Measurements from ENCODE around the gene SLC44A3. TPM values are rescaled to one million over a fixed set of nuclear protein-coding genes. Genes with fewer than 3 reads are reported as not detected.

The SLC44A3 gene
- total and polyA plus RNA-seq, 9 of the 15 experiments (the other 6 are each of a cell fraction or from before 2014, with no cell fraction given), result not detected

DNA sequence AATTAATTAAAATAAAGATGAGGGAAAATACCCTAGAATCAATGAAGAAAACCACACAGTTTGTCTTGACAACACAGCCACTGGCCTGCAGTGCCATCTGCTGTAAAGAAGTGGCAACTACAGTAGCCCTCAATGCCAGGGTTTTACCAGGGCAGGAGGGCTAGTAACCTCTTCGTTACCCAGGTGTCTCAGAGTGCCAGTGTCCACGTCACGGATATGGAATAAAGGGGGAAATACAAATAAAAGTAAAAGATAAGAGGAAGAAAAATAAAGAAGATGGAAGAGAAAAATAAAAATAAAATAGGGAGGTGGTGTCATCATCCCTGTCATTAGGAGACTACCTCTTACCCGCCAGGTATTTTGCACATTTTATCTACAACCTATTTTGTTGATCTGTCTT lies 14.2 kb upstream of the SLC44A3 start (continued):
- TF ChIP-seq, protein P1, sequence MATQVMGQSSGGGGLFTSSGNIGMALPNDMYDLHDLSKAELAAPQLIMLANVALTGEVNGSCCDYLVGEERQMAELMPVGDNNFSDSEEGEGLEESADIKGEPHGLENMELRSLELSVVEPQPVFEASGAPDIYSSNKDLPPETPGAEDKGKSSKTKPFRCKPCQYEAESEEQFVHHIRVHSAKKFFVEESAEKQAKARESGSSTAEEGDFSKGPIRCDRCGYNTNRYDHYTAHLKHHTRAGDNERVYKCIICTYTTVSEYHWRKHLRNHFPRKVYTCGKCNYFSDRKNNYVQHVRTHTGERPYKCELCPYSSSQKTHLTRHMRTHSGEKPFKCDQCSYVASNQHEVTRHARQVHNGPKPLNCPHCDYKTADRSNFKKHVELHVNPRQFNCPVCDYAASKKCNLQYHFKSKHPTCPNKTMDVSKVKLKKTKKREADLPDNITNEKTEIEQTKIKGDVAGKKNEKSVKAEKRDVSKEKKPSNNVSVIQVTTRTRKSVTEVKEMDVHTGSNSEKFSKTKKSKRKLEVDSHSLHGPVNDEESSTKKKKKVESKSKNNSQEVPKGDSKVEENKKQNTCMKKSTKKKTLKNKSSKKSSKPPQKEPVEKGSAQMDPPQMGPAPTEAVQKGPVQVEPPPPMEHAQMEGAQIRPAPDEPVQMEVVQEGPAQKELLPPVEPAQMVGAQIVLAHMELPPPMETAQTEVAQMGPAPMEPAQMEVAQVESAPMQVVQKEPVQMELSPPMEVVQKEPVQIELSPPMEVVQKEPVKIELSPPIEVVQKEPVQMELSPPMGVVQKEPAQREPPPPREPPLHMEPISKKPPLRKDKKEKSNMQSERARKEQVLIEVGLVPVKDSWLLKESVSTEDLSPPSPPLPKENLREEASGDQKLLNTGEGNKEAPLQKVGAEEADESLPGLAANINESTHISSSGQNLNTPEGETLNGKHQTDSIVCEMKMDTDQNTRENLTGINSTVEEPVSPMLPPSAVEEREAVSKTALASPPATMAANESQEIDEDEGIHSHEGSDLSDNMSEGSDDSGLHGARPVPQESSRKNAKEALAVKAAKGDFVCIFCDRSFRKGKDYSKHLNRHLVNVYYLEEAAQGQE (IDR thresholded peaks at IDR 0.05; ENCODE audit: borderline replicate concordance), result peak; percentile 68; the same call in 1 of the 2 replicates
- TF ChIP-seq, protein P1 (CRISPR knock-in tag; IDR thresholded peaks at IDR 0.05; ENCODE audit: low read depth), result no peak
- TF ChIP-seq RAD21 (CRISPR knock-in tag; conservative IDR thresholded peaks at IDR 0.05 in 1 of 2, IDR thresholded peaks at IDR 0.05 in 1 of 2) (peak; percentile 90 to 91), ARID2 (IDR thresholded peaks at IDR 0.05) (0 out of 2 replicates have a peak, but pooled peaks have one; percentile 40), CC2D1A (IDR thresholded peaks at IDR 0.05) (0 out of 2 replicates have a peak, but pooled peaks have one; percentile 16), GABPB2 (CRISPR knock-in tag; conservative IDR thresholded peaks at IDR 0.05) (no peak), U2AF1 (optimal IDR thresholded peaks at IDR 0.05; ENCODE audit: low read depth, low read length) (peak; percentile 31), STAG1 (CRISPR knock-in tag; IDR thresholded peaks at IDR 0.05; ENCODE audit: borderline replicate concordance) (peak; percentile 38; the same call in 1 of the 2 replicates), CBX1 (IDR thresholded peaks at IDR 0.05; ENCODE audit: low read depth) (no peak), SMC3 (conservative IDR thresholded peaks at IDR 0.05; ENCODE audit: insufficient read depth, low read depth, low read length) (peak; percentile 86)

Data from K562 (cell line).